Activated CD8-positive, alpha-beta T cell treated with anti-CD3 and anti-CD28 coated beads for 36 hours (primary cell): ENCODE results near the gene KDSR. TPM values are rescaled to one million over a fixed set of nuclear protein-coding genes. Genes with fewer than 3 reads are reported as not detected.
A peak's percentile ranks its signal among the peaks of the same experiment; 100 is the strongest.

Experiments
- ATAC-seq: fragments of 200-7000 bp; cut with Tn5 transposase; one replicate; pipeline ENCODE4 v1.10.0; 2021; ENCODE audit warnings: mild to moderate bottlenecking, moderate library complexity
- CTCF ChIA-PET: fragments of 350-600 bp; sonication (Branson Sonifier 250); formaldehyde crosslinking; loops from one replicate; lab custom pipeline; 2021; ENCODE audit warnings: antibody characterized with exemption; lab: Charles Lee
- POLR2A ChIA-PET: fragments of 350-600 bp; sonication (Branson Sonifier 250); formaldehyde crosslinking; loops from one replicate; lab custom pipeline; 2021; ENCODE audit warnings: antibody characterized with exemption; lab: Charles Lee
- DNase-seq: peaks from one replicate; pipeline ENCODE4 v3.0.0-alpha.2; 2020
- H3K27ac Mint-ChIP-seq: one replicate; pipeline ENCODE4 v1.8.0; 2021; ENCODE audit warnings: mild to moderate bottlenecking, mixed read lengths
- H3K27me3 Mint-ChIP-seq: one replicate; pipeline ENCODE4 v1.8.0; 2021; ENCODE audit warnings: mixed read lengths
- H3K36me3 Mint-ChIP-seq: one replicate; pipeline ENCODE4 v1.8.0; 2021; ENCODE audit warnings: low read depth, mixed read lengths
- H3K4me1 Mint-ChIP-seq: one replicate; pipeline ENCODE4 v1.8.0; 2021; ENCODE audit warnings: low read depth, mixed read lengths
- H3K4me3 Mint-ChIP-seq: one replicate; pipeline ENCODE4 v1.8.0; 2021; ENCODE audit warnings: mild to moderate bottlenecking, moderate library complexity, mixed read lengths
- H3K9me3 Mint-ChIP-seq: one replicate; pipeline ENCODE4 v1.8.0; 2021; ENCODE audit warnings: mixed read lengths
- CTCF ChIP-seq: fragments of 200-600 bp; IDR thresholded peaks from one replicate; pipeline ENCODE4 v1.8.0; 2022; ENCODE audit warnings: antibody characterized with exemption, mild to moderate bottlenecking
- intact Hi-C: fragments of 100-400 bp; cut with micrococcal nuclease; formaldehyde crosslinking; loops from one replicate; pipeline ENCODE4 v1.10.0; 2022
- total RNA-seq, 2 experiments: library from RNA; stranded (reverse); gene quantifications; one replicate each; pipeline ENCODE4 v1.2.3, GENCODE V29; 2021

The KDSR gene
- total RNA-seq, 2 experiments from 2014 or later = 53.4 TPM

DNA sequence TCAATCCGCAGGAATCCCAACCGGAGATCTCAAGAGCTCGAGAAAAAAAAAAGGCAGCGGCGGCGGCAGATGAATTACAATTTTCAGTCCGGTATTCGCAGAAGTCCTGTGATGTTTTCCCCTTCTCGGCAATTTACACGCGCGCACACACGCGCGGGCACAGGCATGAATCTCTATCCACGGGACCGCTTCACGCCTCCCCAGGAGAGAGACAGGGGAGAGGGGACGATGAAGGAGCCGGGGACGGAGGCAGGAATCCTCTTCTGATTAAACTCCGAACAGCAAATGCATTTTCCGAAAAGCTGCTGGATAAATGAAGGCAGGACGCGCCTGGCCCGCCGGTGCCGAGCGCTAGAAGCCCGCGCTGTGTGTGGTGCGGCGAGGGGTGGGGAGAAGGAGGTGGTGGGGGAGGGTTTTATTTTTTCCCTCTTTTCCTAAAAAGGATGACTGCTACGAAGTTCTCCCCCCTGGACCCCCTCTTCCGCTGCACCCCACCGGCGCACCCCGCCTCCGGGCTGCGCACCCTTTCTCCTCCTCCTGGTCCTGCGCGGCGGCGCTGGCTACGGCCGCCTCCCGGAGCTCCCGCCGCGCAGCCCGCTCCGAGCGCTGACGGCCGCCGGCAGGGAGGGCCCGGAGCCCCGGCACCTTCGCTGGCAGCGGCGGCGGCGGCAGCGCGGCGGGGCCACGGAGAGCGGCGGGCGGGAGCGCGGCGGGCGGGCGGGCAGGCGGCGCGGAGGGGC is 47.5 kb downstream of the KDSR start, which contains the start of gene BCL2:
BCL2 (minus strand) TSS at position 387 of the 740 bp plus-strand sequence.
- intact Hi-C loops = loop anchor here (5.0 kb wide), 1 partner anchor 112 kb away; no protein-coding TSS in a partner anchor
- Mint-ChIP-seq H3K9me3 (no peaks in the 10 kb centered on the region), H3K4me1 (peaks cover 28% of the 10 kb centered on the region), H3K36me3 (peaks cover 47% of the 10 kb centered on the region), H3K4me3 (peak within 1 kb of the TSS; percentile 93), H3K27ac (peak within 1 kb of the TSS; percentile 99), H3K27me3 (no peaks in the 10 kb centered on the region)
- TF ChIP-seq CTCF = no peak
- DNase-seq (peak; percentile 55), ATAC-seq (peak; percentile 25)
- ChIA-PET POLR2A (interaction anchor here (0.5 to 4.0 kb wide), 24 partner anchors 8 to 190 kb away, joined by 3 to 68 read pairs (median 5); no protein-coding TSS in a partner anchor), CTCF (interaction anchor here (0.9 to 3.8 kb wide), 17 partner anchors 18 to 604 kb away, joined by 3 to 71 read pairs (median 10); partner anchors contain the start of gene PHLPP1)

GRCh38 chr18:63318889-63319382 is 48.1 kb downstream of the KDSR start:
- DNase-seq (no peak), ATAC-seq (no peak)
- H3K27ac Mint-ChIP-seq = peak overlapping the region; percentile 99
- intact Hi-C loops = loop anchor here (5.0 kb wide), 1 partner anchor 112 kb away; no protein-coding TSS in a partner anchor
- H3K4me3 Mint-ChIP-seq = peak overlapping the region; percentile 88
- no peaks in the 10 kb centered on the region for H3K9me3 Mint-ChIP-seq
- H3K27me3 Mint-ChIP-seq = no peaks in the 10 kb centered on the region
- peaks cover 34% of the 10 kb centered on the region for H3K4me1 Mint-ChIP-seq
- H3K36me3 Mint-ChIP-seq = peaks cover 53% of the 10 kb centered on the region
- no peak for TF ChIP-seq CTCF
- ChIA-PET CTCF (interaction anchor here (0.8 to 3.8 kb wide), 31 partner anchors 18 to 603 kb away, joined by 3 to 71 read pairs (median 6); partner anchors contain the start of gene PHLPP1), POLR2A (interaction anchor here (0.9 to 4.0 kb wide), 21 partner anchors 9 to 189 kb away, joined by 3 to 68 read pairs (median 7); no protein-coding TSS in a partner anchor)

GRCh38 chr18:63317982-63318888 is 48.8 kb downstream of the KDSR start:
- peak overlapping the region; percentile 99 for H3K27ac Mint-ChIP-seq
- intact Hi-C loops = loop anchor here (2.0 to 5.0 kb wide), 3 partner anchors 17 to 187 kb away; no protein-coding TSS in a partner anchor
- H3K27me3 Mint-ChIP-seq = no peaks in the 10 kb centered on the region
- CTCF ChIA-PET = interaction anchor here (0.7 to 3.8 kb wide), 61 partner anchors 9 to 602 kb away, joined by 3 to 71 read pairs (median 5); partner anchors contain the start of gene PHLPP1
- no peaks in the 10 kb centered on the region for H3K9me3 Mint-ChIP-seq
- peak overlapping the region; percentile 88 for H3K4me3 Mint-ChIP-seq
- ATAC-seq (peak; percentile 69), DNase-seq (peak; percentile 93)
- peaks cover 60% of the 10 kb centered on the region for H3K36me3 Mint-ChIP-seq
- peaks cover 41% of the 10 kb centered on the region for H3K4me1 Mint-ChIP-seq
- POLR2A ChIA-PET = interaction anchor here (0.6 to 4.0 kb wide), 25 partner anchors 10 to 306 kb away, joined by 3 to 68 read pairs (median 5); no protein-coding TSS in a partner anchor
- peak; percentile 97 for TF ChIP-seq CTCF

DNA sequence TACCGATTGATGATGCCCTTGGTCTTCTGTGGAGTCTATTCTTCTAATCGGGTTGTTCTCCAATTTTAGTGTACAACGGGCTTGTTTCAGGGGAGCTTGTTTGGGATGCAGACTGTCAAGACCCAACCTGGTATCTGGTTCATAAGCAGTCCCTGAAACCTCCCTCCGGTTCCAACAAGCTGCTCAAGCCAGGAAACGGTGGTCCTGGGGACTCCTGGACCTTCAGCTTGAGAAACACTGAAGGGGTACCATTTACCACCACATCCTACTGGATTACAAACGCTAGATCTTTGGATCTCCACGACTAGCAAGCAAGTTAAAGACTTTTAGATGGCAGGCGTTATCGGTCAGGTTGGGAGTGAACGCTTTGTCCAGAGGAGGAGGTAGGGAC is 49.5 kb downstream of the KDSR start:
- DNase-seq (no peak), ATAC-seq (no peak)
- no peaks in the 10 kb centered on the region for H3K27me3 Mint-ChIP-seq
- peaks cover 65% of the 10 kb centered on the region for H3K36me3 Mint-ChIP-seq
- no peak for TF ChIP-seq CTCF
- CTCF ChIA-PET = interaction anchor here (0.7 to 3.8 kb wide), 55 partner anchors 9 to 308 kb away, joined by 3 to 71 read pairs (median 5); no protein-coding TSS in a partner anchor
- POLR2A ChIA-PET = interaction anchor here (0.6 to 4.0 kb wide), 18 partner anchors 15 to 305 kb away, joined by 3 to 68 read pairs (median 6); no protein-coding TSS in a partner anchor
- H3K4me3 Mint-ChIP-seq = peak overlapping the region; percentile 88
- H3K9me3 Mint-ChIP-seq = no peaks in the 10 kb centered on the region
- H3K4me1 Mint-ChIP-seq = peaks cover 41% of the 10 kb centered on the region
- peak overlapping the region; percentile 95 for H3K27ac Mint-ChIP-seq
- intact Hi-C loops = loop anchor here (2.0 to 5.0 kb wide), 3 partner anchors 17 to 187 kb away; no protein-coding TSS in a partner anchor
